ENCODE measurements around the gene DNAH10. TPM values are rescaled to one million over a fixed set of nuclear protein-coding genes. Genes with fewer than 3 reads are reported as not detected.

Gene DNAH10
- total RNA-seq, 1 experiment from 2014 or later, result 0.17 TPM

DNA sequence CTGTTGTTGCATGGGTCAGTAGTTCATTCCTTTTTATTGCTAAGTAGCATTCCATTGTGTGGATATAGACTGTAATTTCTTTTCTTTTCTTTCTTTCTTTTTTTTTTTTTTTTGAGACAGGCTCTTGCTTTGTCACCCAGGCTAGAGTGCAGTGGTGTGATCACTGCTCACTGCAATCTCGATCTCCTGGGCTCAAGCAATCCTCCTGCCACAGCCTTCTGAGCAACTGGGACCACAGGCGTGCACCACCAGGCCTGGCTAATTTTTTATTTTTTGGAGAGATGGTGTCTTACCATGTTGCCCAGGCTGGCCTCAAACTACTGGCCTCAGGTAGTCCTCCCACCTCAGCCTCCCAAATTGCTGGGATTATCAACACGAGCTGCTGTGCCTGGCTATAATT lies 44.8 kb upstream of the DNAH10 start:
- Mint-ChIP-seq H3K27ac (no peak overlapping the region), H3K27me3 (ENCODE audit: low read depth) (no peaks in the 10 kb centered on the region), H3K4me3 (no peak overlapping the region), H3K9me3 (no peaks in the 10 kb centered on the region), H3K4me1 (peaks cover 15 to 16% of the 10 kb centered on the region in 2 experiments), H3K36me3 (ENCODE audit: insufficient read depth in 1 of 3, low read depth in 3 of 3) (peaks cover 2 to 31% (median 21%) of the 10 kb centered on the region in 3 experiments; a peak in 6 of 7 replicates)
- no peak overlapping the region for H2BK12ac ChIP-seq (ENCODE audit: insufficient read length, low read depth, low read length)
- no peaks in the 10 kb centered on the region for H4K20me1 ChIP-seq (ENCODE audit: control insufficient read depth, insufficient read depth, insufficient read length)
- no peak overlapping the region for H3K4me2 ChIP-seq (ENCODE audit: insufficient read depth, insufficient read length, low read length)
- H2BK5ac ChIP-seq (ENCODE audit: insufficient read length, low read length), result no peak overlapping the region
- H3K23me2 ChIP-seq (ENCODE audit: insufficient read length, low read depth, low read length, poor library complexity, severe bottlenecking), result peaks cover 5% of the 10 kb centered on the region
- H3K56ac ChIP-seq (ENCODE audit: insufficient read length, low read depth, low read length), result no peak overlapping the region
- H3K14ac ChIP-seq (ENCODE audit: insufficient read depth, low read length), result no peak overlapping the region
- no peak overlapping the region for H4K91ac ChIP-seq (ENCODE audit: insufficient read length, low read depth, low read length)
- H3K27me3 ChIP-seq (ENCODE audit: insufficient read depth, low read length), result no peaks in the 10 kb centered on the region
- no peak overlapping the region for H3K23ac ChIP-seq (ENCODE audit: insufficient read length, low read depth, low read length)
- no CpG with 5 or more reads among the region's 3 CpGs for WGBS (ENCODE audit: extremely low coverage, insufficient read length, low lambda C conversion rate)
- no peak overlapping the region for H3T11ph ChIP-seq (ENCODE audit: low read length)
- H3K4ac ChIP-seq (ENCODE audit: low read depth, low read length), result no peak overlapping the region
- no peaks in the 10 kb centered on the region for H3K9me3 ChIP-seq (ENCODE audit: control insufficient read depth, low read depth, low read length)
- H3K4me1 ChIP-seq (ENCODE audit: insufficient read depth, low read length), result peaks cover 4% of the 10 kb centered on the region; the same call in 1 of the 2 replicates
- no peak overlapping the region for H2BK20ac ChIP-seq (ENCODE audit: low read depth, low read length, poor library complexity, severe bottlenecking)
- peaks cover 16% of the 10 kb centered on the region; the same call in 1 of the 2 replicates for H3K79me2 ChIP-seq (ENCODE audit: insufficient read depth, low read length)
- no peak overlapping the region for H2AK5ac ChIP-seq (ENCODE audit: insufficient read length, low read length)
- H3K18ac ChIP-seq (ENCODE audit: insufficient read length, low read depth, low read length), result no peak overlapping the region
- TF ChIP-seq, protein P1, sequence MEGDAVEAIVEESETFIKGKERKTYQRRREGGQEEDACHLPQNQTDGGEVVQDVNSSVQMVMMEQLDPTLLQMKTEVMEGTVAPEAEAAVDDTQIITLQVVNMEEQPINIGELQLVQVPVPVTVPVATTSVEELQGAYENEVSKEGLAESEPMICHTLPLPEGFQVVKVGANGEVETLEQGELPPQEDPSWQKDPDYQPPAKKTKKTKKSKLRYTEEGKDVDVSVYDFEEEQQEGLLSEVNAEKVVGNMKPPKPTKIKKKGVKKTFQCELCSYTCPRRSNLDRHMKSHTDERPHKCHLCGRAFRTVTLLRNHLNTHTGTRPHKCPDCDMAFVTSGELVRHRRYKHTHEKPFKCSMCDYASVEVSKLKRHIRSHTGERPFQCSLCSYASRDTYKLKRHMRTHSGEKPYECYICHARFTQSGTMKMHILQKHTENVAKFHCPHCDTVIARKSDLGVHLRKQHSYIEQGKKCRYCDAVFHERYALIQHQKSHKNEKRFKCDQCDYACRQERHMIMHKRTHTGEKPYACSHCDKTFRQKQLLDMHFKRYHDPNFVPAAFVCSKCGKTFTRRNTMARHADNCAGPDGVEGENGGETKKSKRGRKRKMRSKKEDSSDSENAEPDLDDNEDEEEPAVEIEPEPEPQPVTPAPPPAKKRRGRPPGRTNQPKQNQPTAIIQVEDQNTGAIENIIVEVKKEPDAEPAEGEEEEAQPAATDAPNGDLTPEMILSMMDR (conservative IDR thresholded peaks at IDR 0.05), result no peak
- H2BK15ac ChIP-seq (ENCODE audit: low read depth, low read length), result no peak overlapping the region
- H4K8ac ChIP-seq (replicated peaks; ENCODE audit: insufficient read length, low read depth, low read length), result no peak overlapping the region
- H3K79me1 ChIP-seq (ENCODE audit: insufficient read depth, low read depth, low read length, poor library complexity, severe bottlenecking), result no peaks in the 10 kb centered on the region
- no peak overlapping the region for H2BK120ac ChIP-seq (ENCODE audit: low read depth, low read length, poor library complexity, severe bottlenecking)
- H3K9ac ChIP-seq (ENCODE audit: extremely low read depth, insufficient read length, low read length), result no peak overlapping the region
- H4K5ac ChIP-seq (ENCODE audit: insufficient read length, low read depth, low read length), result no peak overlapping the region
- no peak for DNase-seq
- H3K27ac ChIP-seq (ENCODE audit: insufficient read length, low read depth, low read length), result no peak overlapping the region
- H2AFZ ChIP-seq (ENCODE audit: low read length), result no peak overlapping the region

Measured in H9 (cell line).